Astrocyte (in vitro differentiated cells and primary cell): Measurements from ENCODE around the gene LAMTOR3.

Source experiments
- EZH2 ChIP-seq: IDR thresholded peaks from 2 replicates; pipeline ENCODE4 v1.6.1; 2012; ENCODE audit warnings: mild to moderate bottlenecking, low read length, inconsistent platforms; ENCODE audit not compliant: insufficient read depth
- TF ChIP-seq, protein P1 (sequence below): IDR thresholded peaks from 2 replicates; pipeline ENCODE4 v1.5.1; 2011; ENCODE audit warnings: low read depth, mild to moderate bottlenecking, inconsistent platforms, low read length, moderate library complexity; ENCODE audit not compliant: insufficient read depth

DNA sequence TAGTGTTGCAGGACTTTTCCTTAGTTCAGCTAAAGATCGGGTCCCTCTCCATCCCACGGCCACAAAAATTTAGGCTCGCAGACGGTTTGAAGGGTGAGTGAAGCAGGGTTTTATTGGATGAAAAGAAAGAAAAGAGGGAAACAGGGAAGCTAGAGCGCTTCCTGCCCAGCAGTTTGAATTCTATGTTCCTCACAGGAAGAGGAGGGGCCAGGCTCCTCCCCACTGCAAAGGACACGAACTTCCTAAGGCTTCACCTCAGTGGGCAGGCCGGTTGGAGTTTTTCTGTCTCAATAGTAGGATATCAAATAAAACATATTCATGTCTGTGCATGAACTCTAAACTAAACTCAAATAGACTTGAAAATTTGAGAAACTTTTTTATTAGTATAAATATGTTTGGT is 50.2 kb downstream of the LAMTOR3 start:
- TF ChIP-seq, protein P1, sequence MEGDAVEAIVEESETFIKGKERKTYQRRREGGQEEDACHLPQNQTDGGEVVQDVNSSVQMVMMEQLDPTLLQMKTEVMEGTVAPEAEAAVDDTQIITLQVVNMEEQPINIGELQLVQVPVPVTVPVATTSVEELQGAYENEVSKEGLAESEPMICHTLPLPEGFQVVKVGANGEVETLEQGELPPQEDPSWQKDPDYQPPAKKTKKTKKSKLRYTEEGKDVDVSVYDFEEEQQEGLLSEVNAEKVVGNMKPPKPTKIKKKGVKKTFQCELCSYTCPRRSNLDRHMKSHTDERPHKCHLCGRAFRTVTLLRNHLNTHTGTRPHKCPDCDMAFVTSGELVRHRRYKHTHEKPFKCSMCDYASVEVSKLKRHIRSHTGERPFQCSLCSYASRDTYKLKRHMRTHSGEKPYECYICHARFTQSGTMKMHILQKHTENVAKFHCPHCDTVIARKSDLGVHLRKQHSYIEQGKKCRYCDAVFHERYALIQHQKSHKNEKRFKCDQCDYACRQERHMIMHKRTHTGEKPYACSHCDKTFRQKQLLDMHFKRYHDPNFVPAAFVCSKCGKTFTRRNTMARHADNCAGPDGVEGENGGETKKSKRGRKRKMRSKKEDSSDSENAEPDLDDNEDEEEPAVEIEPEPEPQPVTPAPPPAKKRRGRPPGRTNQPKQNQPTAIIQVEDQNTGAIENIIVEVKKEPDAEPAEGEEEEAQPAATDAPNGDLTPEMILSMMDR, result no peak
- no peak for TF ChIP-seq EZH2
